Activated gamma-delta T cell treated with Interleukin-2 at 50 U/mL for 16 hours (primary cell): ENCODE measurements around the gene IRF2.
A peak's percentile ranks its signal among the peaks of the same experiment; 100 is the strongest.

Experiments
- DNase-seq: peaks from one replicate; pipeline ENCODE4 v3.0.0-alpha.2; 2020

The IRF2 gene

GRCh38 chr4:184474263-184475095 lies at the start of gene IRF2:
Gene IRF2 (minus strand): TSS chr4:184474550. CDS start chr4:184429064, 45,486 bp downstream.
- peak; percentile 96 for DNase-seq

- no peak for DNase-seq
Measured at GRCh38 chr4:184515606-184516005, 41.3 kb upstream of the IRF2 start.

GRCh38 chr4:184514121-184514988 lies 40.0 kb upstream of the IRF2 start:
- no peak for DNase-seq

- no peak for DNase-seq
Measured at GRCh38 chr4:184513802-184514120, 39.4 kb upstream of the IRF2 start.

GRCh38 chr4:184511156-184511555 lies 36.8 kb upstream of the IRF2 start:
- DNase-seq = no peak

- no peak for DNase-seq
Measured at GRCh38 chr4:184510401-184510800, 36.1 kb upstream of the IRF2 start.

- DNase-seq = no peak
Measured at GRCh38 chr4:184506527-184507121, 32.3 kb upstream of the IRF2 start.

- DNase-seq = no peak
Measured at GRCh38 chr4:184504385-184504784, 30.0 kb upstream of the IRF2 start.

GRCh38 chr4:184503869-184504300 lies 29.5 kb upstream of the IRF2 start:
- DNase-seq = peak; percentile 12

GRCh38 chr4:184500748-184501589 lies 26.6 kb upstream of the IRF2 start:
- DNase-seq = no peak

- DNase-seq = no peak
Measured at GRCh38 chr4:184499996-184500395, 25.6 kb upstream of the IRF2 start.

- DNase-seq = no peak
Measured at GRCh38 chr4:184498598-184498997, 24.2 kb upstream of the IRF2 start.

- DNase-seq = no peak
Measured at GRCh38 chr4:184489771-184490170, 15.4 kb upstream of the IRF2 start.

GRCh38 chr4:184487503-184487902 lies 13.2 kb upstream of the IRF2 start:
- no peak for DNase-seq

GRCh38 chr4:184485279-184485678 lies 10.9 kb upstream of the IRF2 start:
- no peak for DNase-seq

GRCh38 chr4:184481544-184481943 lies 7.2 kb upstream of the IRF2 start:
- no peak for DNase-seq

- DNase-seq = no peak
Measured at GRCh38 chr4:184479516-184479950, 5.2 kb upstream of the IRF2 start.

GRCh38 chr4:184477201-184477999 lies 3.0 kb upstream of the IRF2 start:
- DNase-seq = no peak

GRCh38 chr4:184476695-184477094 lies 2.3 kb upstream of the IRF2 start:
- peak; percentile 12 for DNase-seq

GRCh38 chr4:184475498-184475897 lies 1.1 kb upstream of the IRF2 start:
- DNase-seq = no peak

GRCh38 chr4:184475096-184475461 lies 729 bp upstream of the IRF2 start:
- peak; percentile 29 for DNase-seq
